GM23338 (cell line): Measurements from ENCODE around the gene EED.

ENCODE experiments used
- CTCF ChIP-seq, 2 experiments: fragments of 200-600 bp in 1 of 2; sonication (generic) in 1 of 2; conservative IDR thresholded peaks; 2 replicates each; pipeline versions ENCODE4 v1.5.1 to v1.6.1; 2016 to 2017; ENCODE audit warnings: antibody characterized with exemption in 2 of 2, low read depth in 2 of 2, mild to moderate bottlenecking in 2 of 2, moderate library complexity in 1 of 2
- EZH2 ChIP-seq: fragments of 200-600 bp; sonication (generic); IDR thresholded peaks from one replicate; pipeline ENCODE4 v1.8.0; 2017; ENCODE audit warnings: antibody characterized with exemption, mild to moderate bottlenecking, low read depth; ENCODE audit not compliant: unreplicated experiment
- EZH2phosphoT487 ChIP-seq: fragments of 200-600 bp; sonication (generic); IDR thresholded peaks from one replicate; pipeline ENCODE4 v1.8.1; 2018; ENCODE audit warnings: antibody characterized with exemption; ENCODE audit not compliant: unreplicated experiment
- POLR2AphosphoS5 ChIP-seq: IDR thresholded peaks from 2 replicates; pipeline ENCODE4 v1.6.1; 2016; ENCODE audit warnings: antibody characterized with exemption, low read depth
- REST ChIP-seq: IDR thresholded peaks from one replicate; pipeline ENCODE4 v1.6.1; 2018; ENCODE audit warnings: antibody characterized with exemption; ENCODE audit not compliant: unreplicated experiment

GRCh38 chr11:86265194-86265593 is 20.6 kb downstream of the EED start:
- TF ChIP-seq CTCF (conservative IDR thresholded peaks at IDR 0.05; ENCODE audit: low read depth in 2 of 2) (no peak), REST (no peak), POLR2AphosphoS5 (no peak), EZH2phosphoT487 (no peak), EZH2 (no peak)
